ENCODE results near the gene B3GAT1.

- TF ChIP-seq CTCF (IDR thresholded peaks at IDR 0.05) (no peak), POLR2A (IDR thresholded peaks at IDR 0.05) (no peak)
These were observed 26.8 kb upstream of the B3GAT1 start for GRCh38 chr11:134438542-134439537.

Measured in lower leg skin (tissue), 3 donors.